ENCODE data around the gene ZCCHC17.
"Not testable (repeated sequence)": the region's sequence is repeated elsewhere in the genome, so short reads cannot be mapped to it uniquely, and the experiment has no call there.

The ZCCHC17 gene

DNA sequence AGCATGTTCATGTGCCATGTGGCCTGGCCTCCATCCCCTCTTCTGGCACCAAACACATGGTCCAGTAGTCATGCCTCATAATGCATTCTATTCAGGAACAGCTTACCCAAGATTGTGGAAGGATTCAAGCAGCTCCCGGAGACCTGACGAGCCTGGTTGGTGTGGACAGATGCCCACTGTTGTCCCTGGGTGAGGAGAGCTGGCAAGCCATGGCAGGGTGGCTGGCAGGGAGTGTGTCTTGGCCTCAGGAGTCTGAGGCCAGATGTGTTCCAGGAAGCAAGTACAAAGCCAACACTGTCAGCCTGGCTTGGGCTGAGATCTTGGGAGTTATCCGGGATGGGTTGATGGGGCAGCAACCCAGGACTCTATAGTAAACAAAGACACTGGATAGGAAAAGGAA lies 83.3 kb downstream of the ZCCHC17 start:
- TF ChIP-seq, protein P1, sequence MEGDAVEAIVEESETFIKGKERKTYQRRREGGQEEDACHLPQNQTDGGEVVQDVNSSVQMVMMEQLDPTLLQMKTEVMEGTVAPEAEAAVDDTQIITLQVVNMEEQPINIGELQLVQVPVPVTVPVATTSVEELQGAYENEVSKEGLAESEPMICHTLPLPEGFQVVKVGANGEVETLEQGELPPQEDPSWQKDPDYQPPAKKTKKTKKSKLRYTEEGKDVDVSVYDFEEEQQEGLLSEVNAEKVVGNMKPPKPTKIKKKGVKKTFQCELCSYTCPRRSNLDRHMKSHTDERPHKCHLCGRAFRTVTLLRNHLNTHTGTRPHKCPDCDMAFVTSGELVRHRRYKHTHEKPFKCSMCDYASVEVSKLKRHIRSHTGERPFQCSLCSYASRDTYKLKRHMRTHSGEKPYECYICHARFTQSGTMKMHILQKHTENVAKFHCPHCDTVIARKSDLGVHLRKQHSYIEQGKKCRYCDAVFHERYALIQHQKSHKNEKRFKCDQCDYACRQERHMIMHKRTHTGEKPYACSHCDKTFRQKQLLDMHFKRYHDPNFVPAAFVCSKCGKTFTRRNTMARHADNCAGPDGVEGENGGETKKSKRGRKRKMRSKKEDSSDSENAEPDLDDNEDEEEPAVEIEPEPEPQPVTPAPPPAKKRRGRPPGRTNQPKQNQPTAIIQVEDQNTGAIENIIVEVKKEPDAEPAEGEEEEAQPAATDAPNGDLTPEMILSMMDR (IDR thresholded peaks at IDR 0.05; ENCODE audit: low read depth, low read length, missing control alignments), result no peak
- no peak overlapping the region for H3K4me3 ChIP-seq (ENCODE audit: low read depth, low read length)
- no peak for DNase-seq (ENCODE audit: low read depth)

GRCh38 chr1:31381394-31382294 lies 84.8 kb downstream of the ZCCHC17 start:
- H3K4me3 ChIP-seq (ENCODE audit: low read depth, low read length), result no peak overlapping the region
- TF ChIP-seq, protein P1 (IDR thresholded peaks at IDR 0.05; ENCODE audit: low read depth, low read length, missing control alignments), result no peak
- DNase-seq (ENCODE audit: low read depth), result no peak

- TF ChIP-seq, protein P1 (IDR thresholded peaks at IDR 0.05; ENCODE audit: low read depth, low read length, missing control alignments), result no peak
- no peak overlapping the region for H3K4me3 ChIP-seq (ENCODE audit: low read depth, low read length)
- no peak for DNase-seq (ENCODE audit: low read depth)
Observed at GRCh38 chr1:31382379-31382989, 85.7 kb downstream of the ZCCHC17 start.

- TF ChIP-seq, protein P1 (IDR thresholded peaks at IDR 0.05; ENCODE audit: low read depth, low read length, missing control alignments), result no peak
- DNase-seq (ENCODE audit: low read depth), result no peak
- no peak overlapping the region for H3K4me3 ChIP-seq (ENCODE audit: low read depth, low read length)
Observed at GRCh38 chr1:31383967-31384366, 87.1 kb downstream of the ZCCHC17 start.

- not testable (repeated sequence) for H3K4me3 ChIP-seq (ENCODE audit: low read depth, low read length); DNase-seq (ENCODE audit: low read depth)
Observed at GRCh38 chr1:31386576-31387243, 89.9 kb downstream of the ZCCHC17 start.

GRCh38 chr1:31387612-31388011 lies 90.8 kb downstream of the ZCCHC17 start:
- DNase-seq (ENCODE audit: low read depth), result no peak
- TF ChIP-seq, protein P1 (IDR thresholded peaks at IDR 0.05; ENCODE audit: low read depth, low read length, missing control alignments), result no peak
- no peak overlapping the region for H3K4me3 ChIP-seq (ENCODE audit: low read depth, low read length)

DNA sequence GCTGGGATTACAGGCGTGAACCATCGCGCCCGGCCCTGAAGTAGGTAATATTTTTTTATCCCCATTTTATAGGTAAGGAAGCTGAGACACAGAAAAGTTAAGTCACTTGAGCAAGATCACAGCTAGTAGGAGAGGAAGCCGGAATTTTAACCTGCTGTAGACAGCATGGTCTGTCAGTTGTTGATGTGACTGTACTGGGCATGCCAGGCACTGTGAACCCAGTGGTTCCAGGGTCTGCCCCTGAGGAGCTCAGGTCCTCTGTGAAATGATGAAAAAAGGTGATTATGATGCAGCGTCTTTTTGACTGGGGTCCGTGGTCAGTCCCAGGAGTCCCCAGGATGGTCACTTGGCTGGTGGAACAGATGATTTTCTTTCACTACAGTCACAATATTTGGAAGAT lies 92.8 kb downstream of the ZCCHC17 start:
- TF ChIP-seq, protein P1 (IDR thresholded peaks at IDR 0.05; ENCODE audit: low read depth, low read length, missing control alignments), result no peak
- no peak overlapping the region for H3K4me3 ChIP-seq (ENCODE audit: low read depth, low read length)
- no peak for DNase-seq (ENCODE audit: low read depth)

Measured in GM12864 (cell line).